ENCODE measurements around the gene FAM131B.

Gene FAM131B

GRCh38 chr7:143391462-143392404 is 29.2 kb upstream of the FAM131B start:
- TF ChIP-seq CTCF (IDR thresholded peaks at IDR 0.05) = no peak

DNA sequence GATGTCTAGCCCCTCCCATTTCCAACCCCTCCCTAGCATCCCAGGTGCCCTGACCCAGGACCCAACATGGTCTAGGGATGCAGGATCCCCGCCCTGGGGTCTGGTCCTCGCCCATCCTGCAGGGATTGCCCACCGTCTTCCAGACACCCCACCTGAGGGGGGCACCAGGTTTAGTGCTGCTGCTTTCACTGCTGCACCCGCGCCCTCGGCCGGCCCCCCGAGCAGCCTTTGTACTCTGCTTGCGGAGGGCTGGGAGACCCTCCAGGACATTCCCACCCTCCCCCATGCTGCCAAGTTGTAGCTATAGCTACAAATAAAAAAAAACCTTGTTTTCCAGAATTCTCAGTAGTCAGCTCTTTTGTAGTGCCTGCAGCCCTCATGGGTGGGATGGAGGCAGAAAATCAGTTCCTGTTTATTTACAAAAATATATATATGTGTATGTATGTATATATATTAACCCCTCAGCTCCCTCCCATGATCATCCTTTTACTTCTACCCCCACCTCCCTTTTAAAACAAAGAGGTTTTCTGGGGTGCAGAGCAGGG is 28.3 kb upstream of the FAM131B start:
- TF ChIP-seq CTCF (IDR thresholded peaks at IDR 0.05) = no peak

DNA sequence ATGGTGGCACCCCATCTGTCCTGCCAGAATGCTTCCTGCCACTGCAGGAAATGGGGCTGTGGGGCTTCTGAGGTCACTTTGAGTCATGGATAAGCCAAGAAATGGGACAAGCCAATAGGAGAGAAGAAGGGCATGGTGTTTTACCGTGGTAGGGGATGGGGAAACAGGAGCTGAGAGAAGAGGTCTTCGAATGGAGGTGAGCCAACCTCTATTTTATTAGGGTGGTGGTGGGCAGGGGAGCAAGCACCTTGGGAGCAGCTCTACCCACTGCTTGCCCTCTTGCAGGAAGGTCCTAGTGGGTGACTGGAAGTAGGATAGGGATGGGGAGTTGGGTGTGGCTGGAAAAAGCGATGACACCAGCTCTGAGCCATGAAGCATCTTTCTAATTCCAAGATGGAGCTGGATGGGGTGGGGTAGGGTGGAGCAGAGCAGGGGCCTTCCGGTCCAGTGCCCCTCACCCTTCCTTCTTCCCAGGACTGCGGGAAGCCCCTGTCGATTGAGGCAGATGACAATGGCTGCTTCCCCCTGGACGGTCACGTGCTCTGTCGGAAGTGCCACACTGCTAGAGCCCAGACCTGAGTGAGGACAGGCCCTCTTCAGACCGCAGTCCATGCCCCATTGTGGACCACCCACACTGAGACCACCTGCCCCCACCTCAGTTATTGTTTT is 27.7 kb upstream of the FAM131B start:
- TF ChIP-seq CTCF (IDR thresholded peaks at IDR 0.05) = no peak

- TF ChIP-seq CTCF (IDR thresholded peaks at IDR 0.05) = no peak
Measured at GRCh38 chr7:143389316-143390103, 27.0 kb upstream of the FAM131B start.

- TF ChIP-seq CTCF (IDR thresholded peaks at IDR 0.05) = no peak
Measured at GRCh38 chr7:143388491-143389101, 26.1 kb upstream of the FAM131B start.

- TF ChIP-seq CTCF (IDR thresholded peaks at IDR 0.05) = no peak
Measured at GRCh38 chr7:143388051-143388450, 25.5 kb upstream of the FAM131B start.

All from LNCAP (cell line).